T-cell (primary cell): ENCODE results near the gene UPF3A. TPM values are rescaled to one million over a fixed set of nuclear protein-coding genes. Genes with fewer than 3 reads are reported as not detected.
"Not testable (repeated sequence)": the region's sequence is repeated elsewhere in the genome, so short reads cannot be mapped to it uniquely, and the experiment has no call there.

Experiments used
- ATAC-seq, 4 experiments: fragments of 200-7000 bp in 3 of 4; fragments of 150-1000 bp in 1 of 4; cut with Tn5 transposase; replicated peaks in 1 of 4; 1 replicate in 3 of 4; 2 replicates in 1 of 4; pipeline ENCODE4 v1.10.0; 2021; ENCODE audit warnings: moderate library complexity in 3 of 4, mild to moderate bottlenecking in 2 of 4, moderate number of reproducible peaks in 1 of 4
- CTCF ChIA-PET, 2 donors: fragments of 300-600 bp; sonication (Branson Sonifier 250); formaldehyde crosslinking; loops; one replicate each; lab custom pipeline; 2022; ENCODE audit warnings: antibody characterized with exemption in 2 of 2; lab: Charles Lee
- POLR2A ChIA-PET, 2 donors: fragments of 300-600 bp; sonication (Branson Sonifier 250); formaldehyde crosslinking; loops; one replicate each; lab custom pipeline; 2022; ENCODE audit warnings: antibody characterized with exemption in 2 of 2; lab: Charles Lee
- DNase-seq, 35 experiments: peaks; one replicate each; pipeline versions ENCODE4 v3.0.0 to v3.0.0-alpha.2; 2013 to 2023
- H3K27ac ChIP-seq: one replicate; pipeline ENCODE4 v1.5.1; 2013; ENCODE audit warnings: low read length
- H3K27me3 ChIP-seq, 2 experiments: replicated peaks in 1 of 2; 1 replicate in 1 of 2; 2 replicates in 1 of 2; pipeline versions ENCODE4 v1.6.1 to v1.7.0; 2013; ENCODE audit warnings: low read length in 1 of 2, mixed read lengths in 1 of 2; ENCODE audit not compliant: control insufficient read depth in 2 of 2, insufficient read depth in 2 of 2; ENCODE audit errors: extremely low read depth in 1 of 2
- H3K36me3 ChIP-seq, 2 donors: 1 replicate in 1 of 2; 2 replicates in 1 of 2; pipeline versions ENCODE4 v1.6.1 to v1.7.0; 2013; ENCODE audit warnings: low read length in 1 of 2; ENCODE audit not compliant: control insufficient read depth in 2 of 2, insufficient read depth in 1 of 2; ENCODE audit errors: extremely low read depth in 1 of 2
- H3K4me1 ChIP-seq, 2 experiments: 1 replicate in 1 of 2; 2 replicates in 1 of 2; pipeline versions ENCODE4 v1.6.1 to v1.7.0; 2013; ENCODE audit warnings: low read length in 2 of 2, mixed read lengths in 1 of 2; ENCODE audit not compliant: insufficient read depth in 2 of 2, control insufficient read depth in 1 of 2; ENCODE audit errors: extremely low read depth in 1 of 2
- H3K4me3 ChIP-seq, 2 donors: 1 replicate in 1 of 2; 2 replicates in 1 of 2; pipeline versions ENCODE4 v1.5.1 to v1.7.0; 2013; ENCODE audit warnings: mild to moderate bottlenecking in 2 of 2, low read length in 1 of 2, moderate library complexity in 1 of 2; ENCODE audit not compliant: control insufficient read depth in 1 of 2; ENCODE audit errors: extremely low read depth in 1 of 2
- H3K9me3 ChIP-seq: 2 replicates; pipeline ENCODE4 v1.7.0; 2013
- H3K27ac Mint-ChIP-seq, 2 donors: one replicate each; pipeline ENCODE4 v1.8.0; 2020 to 2021; ENCODE audit warnings: mild to moderate bottlenecking in 2 of 2, mixed read lengths in 2 of 2
- H3K27me3 Mint-ChIP-seq, 2 donors: one replicate each; pipeline ENCODE4 v1.8.0; 2021 to 2022; ENCODE audit warnings: mixed read lengths in 2 of 2
- H3K36me3 Mint-ChIP-seq: one replicate; pipeline ENCODE4 v1.8.0; 2021; ENCODE audit warnings: mixed read lengths
- H3K4me1 Mint-ChIP-seq, 3 donors: one replicate each; pipeline ENCODE4 v1.8.0; 2020 to 2022; ENCODE audit warnings: mixed read lengths in 3 of 3, mild to moderate bottlenecking in 1 of 3
- H3K4me3 Mint-ChIP-seq, 3 donors: one replicate each; pipeline ENCODE4 v1.8.0; 2020 to 2022; ENCODE audit warnings: mild to moderate bottlenecking in 3 of 3, mixed read lengths in 3 of 3, moderate library complexity in 3 of 3
- H3K9me3 Mint-ChIP-seq, 3 donors: one replicate each; pipeline ENCODE4 v1.8.0; 2020 to 2022; ENCODE audit warnings: mixed read lengths in 3 of 3
- WGBS: methylation state at CpG from one replicate; pipeline ENCODE4 v1.1.5; 2013; ENCODE audit warnings: missing lambda C conversion rate; ENCODE audit not compliant: insufficient coverage; 5-methylcytosine and 5-hydroxymethylcytosine counted together
- total RNA-seq, 35 experiments: library from RNA in 6 of 35; stranded (reverse) in 6 of 35; fragments of 120-200 nt in 1 of 35; gene quantifications; one replicate each; pipeline versions ENCODE4 v1.2.1 to v1.2.4 and lab custom pipeline; 2013 to 2026

UPF3A gene
- total RNA-seq, 5 donors from 2014 or later (not counting 1 experiment from before 2014, with no cell fraction given): 40.5 to 105 (median 68.0) TPM

DNA sequence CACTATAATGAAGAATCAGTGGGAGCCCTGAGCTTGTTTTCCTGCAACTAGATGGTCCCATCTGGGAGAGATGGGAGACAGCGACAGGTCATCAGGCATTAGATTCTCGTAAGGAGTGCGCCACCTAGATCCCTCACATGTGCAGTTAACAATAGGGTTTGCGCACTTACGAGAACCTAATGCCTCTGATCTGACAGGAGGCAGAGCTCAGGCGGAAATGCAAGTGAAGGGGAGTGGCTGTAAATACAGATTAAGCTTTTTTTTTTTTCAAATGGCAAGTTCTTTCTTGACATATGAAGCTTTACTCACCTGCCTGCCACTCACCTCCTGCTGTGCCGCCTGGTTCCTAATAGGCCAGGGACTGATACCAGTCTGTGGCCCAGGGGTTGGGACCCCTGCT, 32.3 kb upstream of the UPF3A start:
- Mint-ChIP-seq H3K36me3 (peaks cover 57% of the 10 kb centered on the region), H3K27me3 (no peaks in the 10 kb centered on the region), H3K27ac (no peak overlapping the region), H3K9me3 (no peaks in the 10 kb centered on the region), H3K4me1 (peaks cover 0 to 9% (median 5%) of the 10 kb centered on the region in 3 donors), H3K4me3 (no peak overlapping the region)
- DNase-seq: no peak
- Histone ChIP-seq H3K27ac (no peak overlapping the region), H3K4me3 (no peak overlapping the region), H3K36me3 (peaks cover 5 to 89% of the 10 kb centered on the region in 2 donors), H3K27me3 (no peaks in the 10 kb centered on the region), H3K9me3 (no peaks in the 10 kb centered on the region), H3K4me1 (no peaks in the 10 kb centered on the region)
- no peak for ATAC-seq
- ChIA-PET CTCF (no interaction called here), POLR2A (no interaction called here)
- WGBS: 98% methylated on average over 5 of the region's 7 CpGs

DNA sequence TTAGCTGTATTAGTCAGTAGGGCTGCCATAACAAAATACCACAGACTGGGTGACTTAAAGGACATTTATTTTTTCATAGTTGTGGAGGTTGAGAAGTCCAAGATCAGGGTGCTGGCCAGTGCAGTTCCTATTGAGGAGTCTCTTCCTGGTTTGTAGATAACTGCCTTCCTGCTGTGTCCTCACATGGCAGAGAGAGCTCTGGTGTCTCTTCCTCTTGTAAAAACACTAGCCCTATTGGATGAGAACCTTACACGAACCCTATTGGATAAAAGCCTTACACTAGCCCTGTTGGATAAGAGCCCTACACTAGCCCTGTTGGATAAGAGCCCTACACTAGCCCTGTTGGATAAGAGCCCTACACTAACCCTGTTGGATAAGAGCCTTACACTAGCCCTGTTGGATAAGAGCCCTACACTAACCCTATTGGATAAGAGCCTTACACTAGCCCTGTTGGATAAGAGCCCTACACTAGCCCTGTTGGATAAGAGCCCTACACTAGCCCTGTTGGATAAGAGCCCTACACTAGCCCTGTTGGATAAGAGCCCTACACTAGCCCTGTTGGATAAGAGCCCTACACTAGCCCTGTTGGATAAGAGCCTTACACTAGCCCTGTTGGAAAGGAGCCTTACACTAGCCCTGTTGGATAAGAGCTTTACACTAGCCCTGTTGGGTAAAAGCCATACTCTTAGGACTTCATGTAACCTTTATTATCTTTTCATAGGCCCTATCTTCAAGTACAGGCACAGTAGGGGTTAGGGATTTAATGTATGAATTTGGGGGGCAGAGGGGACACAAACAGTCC, 29.6 kb upstream of the UPF3A start:
- H3K4me1 Mint-ChIP-seq, CTCF ChIA-PET, H3K27me3 Mint-ChIP-seq, H3K27ac Mint-ChIP-seq, H3K27me3 ChIP-seq, H3K27ac ChIP-seq, H3K9me3 Mint-ChIP-seq, DNase-seq, POLR2A ChIA-PET, H3K4me3 ChIP-seq, H3K4me1 ChIP-seq, H3K9me3 ChIP-seq, ATAC-seq, H3K4me3 Mint-ChIP-seq: not testable (repeated sequence)
- peaks cover 13 to 87% of the 10 kb centered on the region in 2 donors for H3K36me3 ChIP-seq
- peaks cover 56% of the 10 kb centered on the region for H3K36me3 Mint-ChIP-seq
- no CpG with 5 or more reads among the region's 1 CpG for WGBS

DNA sequence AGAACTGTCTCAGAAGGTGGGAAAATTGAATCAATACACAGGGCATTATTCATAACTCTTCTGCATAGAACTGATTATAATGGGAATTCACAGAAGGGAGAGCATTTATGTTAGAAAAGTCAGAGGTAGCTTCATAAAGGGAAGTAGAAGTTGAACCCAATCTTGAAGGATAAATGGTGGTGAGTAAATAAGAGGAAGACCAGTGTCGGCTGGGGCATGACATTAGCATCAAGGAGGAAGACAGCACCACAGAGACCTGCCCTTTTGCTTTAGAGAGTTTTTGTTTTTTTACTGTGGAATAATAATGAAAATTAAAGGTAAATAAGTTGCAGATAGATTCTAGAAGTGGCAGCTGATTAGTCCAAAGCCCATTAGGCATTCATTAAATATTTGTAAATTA, 24.9 kb upstream of the UPF3A start:
- no peaks in the 10 kb centered on the region for H3K9me3 Mint-ChIP-seq
- WGBS: 100% methylated on average over 1 of the region's 1 CpG
- Histone ChIP-seq H3K36me3 (peaks cover 8 to 79% of the 10 kb centered on the region in 2 donors), H3K27ac (no peak overlapping the region), H3K27me3 (no peaks in the 10 kb centered on the region), H3K9me3 (no peaks in the 10 kb centered on the region), H3K4me3 (no peak overlapping the region), H3K4me1 (peaks cover 0 to 5% of the 10 kb centered on the region in 2 experiments)
- H3K4me3 Mint-ChIP-seq: no peak overlapping the region
- no peak for ATAC-seq
- H3K4me1 Mint-ChIP-seq: peaks cover 10 to 22% (median 20%) of the 10 kb centered on the region in 3 donors
- no peak for DNase-seq
- H3K27ac Mint-ChIP-seq: peak overlapping the region; percentile 0 to 5
- CTCF ChIA-PET: no interaction called here
- no peaks in the 10 kb centered on the region for H3K27me3 Mint-ChIP-seq
- H3K36me3 Mint-ChIP-seq: peaks cover 61% of the 10 kb centered on the region
- POLR2A ChIA-PET: no interaction called here

DNA sequence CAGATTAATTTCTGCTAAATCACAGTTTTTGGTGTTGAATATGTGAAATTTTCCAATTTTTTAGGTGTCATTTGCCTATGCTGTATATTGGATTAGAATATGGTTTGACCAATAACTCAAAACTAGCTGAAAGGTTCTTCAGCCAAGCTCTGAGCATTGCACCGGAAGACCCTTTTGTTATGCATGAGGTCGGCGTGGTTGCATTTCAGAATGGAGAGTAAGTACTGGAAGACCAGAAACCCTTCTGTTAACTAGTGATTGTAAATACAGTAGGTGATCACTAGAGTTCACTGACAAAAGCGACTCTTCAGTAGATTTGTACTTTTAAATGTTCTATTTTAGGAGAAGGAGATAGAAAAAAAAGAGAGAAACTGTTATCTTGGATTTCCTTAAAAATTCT, 24.4 kb upstream of the UPF3A start:
- no peaks in the 10 kb centered on the region for H3K9me3 Mint-ChIP-seq
- H3K27ac ChIP-seq: no peak overlapping the region
- POLR2A ChIA-PET: no interaction called here

DNA sequence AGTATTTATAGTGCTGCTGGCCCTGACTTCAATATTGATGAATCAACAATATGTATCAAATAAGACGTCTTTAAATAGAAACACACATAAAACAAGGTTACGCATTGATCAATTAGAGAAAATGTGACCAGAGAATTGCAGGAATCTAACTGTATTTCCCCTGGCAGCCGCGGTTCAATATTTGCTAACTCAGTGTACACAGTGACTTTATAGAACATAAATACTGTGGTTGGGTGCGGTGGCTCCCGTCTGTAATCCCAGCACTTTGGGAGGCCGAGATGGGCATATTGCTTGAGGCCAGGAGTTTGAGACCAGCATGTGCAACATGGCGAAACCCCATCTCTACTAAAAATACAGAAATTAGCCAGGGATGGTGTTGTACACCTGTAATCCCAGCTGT, 22.8 kb upstream of the UPF3A start:
- 100% methylated on average over 3 of the region's 8 CpGs for WGBS
- no peaks in the 10 kb centered on the region for H3K9me3 ChIP-seq
- no peak overlapping the region for H3K27ac ChIP-seq
- POLR2A ChIA-PET: no interaction called here
- no peaks in the 10 kb centered on the region for H3K27me3 ChIP-seq
- no peak overlapping the region for H3K27ac Mint-ChIP-seq
- peaks cover 25 to 40% (median 38%) of the 10 kb centered on the region in 3 donors for H3K4me1 Mint-ChIP-seq
- no peak overlapping the region for H3K4me3 Mint-ChIP-seq
- ATAC-seq (no peak), DNase-seq (no peak)
- CTCF ChIA-PET: no interaction called here
- H3K4me1 ChIP-seq: peaks cover 10 to 18% of the 10 kb centered on the region in 2 experiments
- no peaks in the 10 kb centered on the region for H3K27me3 Mint-ChIP-seq
- H3K36me3 ChIP-seq: peaks cover 8 to 74% of the 10 kb centered on the region in 2 donors
- no peaks in the 10 kb centered on the region for H3K9me3 Mint-ChIP-seq
- H3K36me3 Mint-ChIP-seq: peaks cover 66% of the 10 kb centered on the region
- no peak overlapping the region for H3K4me3 ChIP-seq

More for the DNA sequence above, 24.4 kb upstream of the UPF3A start:
- Mint-ChIP-seq H3K4me1 (peaks cover 13 to 25% (median 23%) of the 10 kb centered on the region in 3 donors), H3K36me3 (peaks cover 61% of the 10 kb centered on the region), H3K27me3 (no peaks in the 10 kb centered on the region), H3K27ac (peak overlapping the region in 1 of 2 donors; percentile 36), H3K4me3 (no peak overlapping the region)
- no peak overlapping the region for H3K4me3 ChIP-seq
- 100% methylated on average over 3 of the region's 4 CpGs for WGBS
- peaks cover 0 to 6% of the 10 kb centered on the region in 2 experiments for H3K4me1 ChIP-seq
- H3K27me3 ChIP-seq: no peaks in the 10 kb centered on the region
- DNase-seq (no peak), ATAC-seq (no peak)
- CTCF ChIA-PET: no interaction called here
- peaks cover 8 to 75% of the 10 kb centered on the region in 2 donors for H3K36me3 ChIP-seq
- no peaks in the 10 kb centered on the region for H3K9me3 ChIP-seq

DNA sequence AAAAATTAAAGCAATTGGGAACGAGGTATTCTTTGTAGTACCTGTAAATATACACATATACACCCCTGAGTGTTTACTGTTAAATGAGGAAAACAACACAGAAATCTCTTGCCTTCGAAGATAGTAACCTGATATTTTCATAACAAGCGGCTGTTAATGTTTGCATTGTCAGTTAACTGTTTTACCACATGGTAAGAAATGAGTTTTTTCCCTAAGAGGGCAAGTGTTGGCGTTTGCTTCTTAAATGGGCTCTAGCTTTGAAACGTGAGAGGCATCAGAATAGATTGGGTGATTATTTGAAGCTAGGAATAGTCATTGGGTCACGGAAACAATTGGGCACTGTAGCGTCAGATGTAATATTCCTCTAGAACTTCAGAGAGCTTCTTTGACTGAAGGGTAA, 22.0 kb upstream of the UPF3A start:
- H3K27ac Mint-ChIP-seq: no peak overlapping the region
- H3K4me3 ChIP-seq: no peak overlapping the region
- 90% methylated on average over 3 of the region's 7 CpGs for WGBS
- DNase-seq (no peak), ATAC-seq (no peak)
- peaks cover 29 to 45% (median 40%) of the 10 kb centered on the region in 3 donors for H3K4me1 Mint-ChIP-seq
- H3K27me3 Mint-ChIP-seq: no peaks in the 10 kb centered on the region
- no peak overlapping the region for H3K4me3 Mint-ChIP-seq
- no peaks in the 10 kb centered on the region for H3K9me3 Mint-ChIP-seq
- peaks cover 67% of the 10 kb centered on the region for H3K36me3 Mint-ChIP-seq
- H3K9me3 ChIP-seq: no peaks in the 10 kb centered on the region
- peaks cover 10 to 24% of the 10 kb centered on the region in 2 experiments for H3K4me1 ChIP-seq
- H3K27me3 ChIP-seq: no peaks in the 10 kb centered on the region
- H3K27ac ChIP-seq: no peak overlapping the region
- ChIA-PET POLR2A (no interaction called here), CTCF (interaction anchor here in 1 of 2 donors (0.6 kb wide), 1 partner anchor 310 kb away, joined by 3 read pairs; no protein-coding TSS in a partner anchor)
- peaks cover 8 to 72% of the 10 kb centered on the region in 2 donors for H3K36me3 ChIP-seq
